CD4-positive, alpha-beta T cell treated with Interferon alpha-2 for 1 hour (primary cell): ENCODE results near the gene RERE.
"Not testable (repeated sequence)": the region's sequence is repeated elsewhere in the genome, so short reads cannot be mapped to it uniquely, and the experiment has no call there.

Experiments
- DNase-seq, 2 donors: peaks; one replicate each; pipeline ENCODE4 v3.0.0-alpha.2; 2020 to 2022

The RERE gene

DNA sequence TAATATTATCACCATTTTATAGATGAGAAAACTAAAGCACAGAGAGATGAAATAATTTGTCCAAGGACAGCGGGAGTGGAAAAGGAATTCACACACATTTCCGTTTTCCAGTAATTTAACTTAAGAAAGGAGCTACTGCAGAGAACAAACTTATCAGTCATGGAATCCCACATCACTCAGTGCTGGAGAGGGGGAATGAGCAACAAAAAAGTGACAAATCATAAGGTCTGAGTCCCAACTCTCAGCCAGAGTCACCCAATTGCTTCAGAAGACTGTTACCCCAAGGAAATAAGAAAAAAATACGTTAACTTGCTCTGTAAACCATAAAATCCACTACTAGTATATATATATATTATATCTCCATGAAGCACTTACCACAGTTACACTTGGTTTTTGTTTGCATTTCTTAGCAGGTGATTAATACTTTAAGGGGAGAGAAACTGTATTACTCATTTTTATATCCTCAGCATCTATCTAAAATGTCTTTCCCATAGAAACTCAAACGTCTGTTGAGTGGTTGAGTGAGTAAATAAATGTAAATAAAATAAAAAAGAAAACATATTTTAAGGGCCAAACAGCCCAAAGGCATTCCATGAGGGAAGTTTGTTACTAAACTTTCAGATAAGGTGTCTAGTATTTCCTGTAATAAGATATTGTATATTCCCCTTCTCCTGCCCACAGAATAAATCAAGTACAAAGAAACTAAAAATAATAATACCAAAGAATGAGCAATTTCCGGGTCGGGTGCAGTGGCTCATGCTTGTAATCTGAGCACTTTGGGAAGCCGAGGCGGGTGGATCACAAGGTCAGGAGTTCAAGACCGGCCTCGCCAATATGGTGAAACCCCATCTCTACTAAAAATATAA lies 422.8 kb downstream of the RERE start:
- peak; percentile 4 to 34 for DNase-seq

DNA sequence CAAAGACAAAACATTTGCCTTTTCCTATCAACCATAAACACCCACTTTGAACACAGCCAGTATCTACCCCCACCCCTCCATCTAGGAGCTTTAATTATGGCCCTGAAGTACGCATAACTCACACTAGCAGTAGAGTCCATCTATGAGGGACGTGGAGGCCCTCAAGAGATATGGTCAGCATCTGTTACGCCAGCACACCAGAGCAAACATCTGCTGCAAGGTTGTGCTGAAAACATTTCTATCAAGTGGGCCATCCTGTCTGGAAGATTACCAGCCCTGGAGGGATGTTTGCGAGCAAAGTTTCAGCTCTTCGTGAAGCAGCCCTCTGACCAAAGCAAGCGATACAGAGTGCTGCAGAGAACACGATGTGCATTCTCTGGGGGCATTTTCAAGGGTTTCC lies 424.9 kb downstream of the RERE start:
- DNase-seq = no peak

DNA sequence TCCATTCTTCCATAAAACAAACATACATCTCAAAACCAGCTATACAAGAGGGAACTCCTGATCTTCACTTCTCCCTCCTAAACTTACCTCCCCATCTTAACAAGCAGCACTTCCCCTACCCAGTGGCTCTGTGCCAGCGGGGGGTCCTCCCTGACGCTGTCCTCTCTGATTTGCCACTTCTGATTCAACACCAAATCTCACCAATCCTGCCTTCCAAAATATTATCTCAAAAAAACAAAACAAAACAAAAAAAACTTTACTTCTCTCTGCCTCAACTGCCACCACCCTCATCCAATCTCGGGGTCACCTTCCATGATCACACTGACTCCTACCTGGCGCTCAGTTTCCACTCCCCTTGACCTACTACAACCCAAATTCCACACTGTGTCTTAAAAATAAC lies 426.7 kb downstream of the RERE start:
- DNase-seq = no peak

DNA sequence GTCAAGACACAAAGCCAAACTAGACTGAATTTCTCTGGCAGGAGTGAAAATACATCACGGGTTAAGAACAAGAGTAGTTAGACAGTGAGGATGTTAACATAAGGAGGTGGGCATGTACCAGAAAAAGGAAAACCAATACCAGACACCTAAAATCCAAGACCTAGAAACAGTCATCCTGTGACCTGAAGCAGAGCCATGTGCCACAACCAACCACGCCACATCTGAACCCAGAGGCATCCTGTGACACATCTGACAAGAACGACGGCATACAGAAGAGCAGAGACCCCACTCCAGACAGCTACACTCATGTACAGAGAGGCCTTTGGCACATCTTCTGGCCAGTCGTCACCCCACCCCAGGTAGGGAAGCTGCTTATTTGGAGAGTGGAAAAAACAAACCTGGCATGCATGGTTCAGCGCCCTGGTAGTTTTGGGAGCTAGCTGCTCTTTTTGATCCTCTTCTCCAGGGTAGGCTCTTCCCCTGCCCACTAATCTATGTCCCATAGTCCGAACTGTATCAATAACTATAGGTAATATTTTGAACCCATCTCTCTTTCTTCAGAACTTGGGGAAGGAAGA lies 427.4 kb downstream of the RERE start:
- no peak for DNase-seq

DNA sequence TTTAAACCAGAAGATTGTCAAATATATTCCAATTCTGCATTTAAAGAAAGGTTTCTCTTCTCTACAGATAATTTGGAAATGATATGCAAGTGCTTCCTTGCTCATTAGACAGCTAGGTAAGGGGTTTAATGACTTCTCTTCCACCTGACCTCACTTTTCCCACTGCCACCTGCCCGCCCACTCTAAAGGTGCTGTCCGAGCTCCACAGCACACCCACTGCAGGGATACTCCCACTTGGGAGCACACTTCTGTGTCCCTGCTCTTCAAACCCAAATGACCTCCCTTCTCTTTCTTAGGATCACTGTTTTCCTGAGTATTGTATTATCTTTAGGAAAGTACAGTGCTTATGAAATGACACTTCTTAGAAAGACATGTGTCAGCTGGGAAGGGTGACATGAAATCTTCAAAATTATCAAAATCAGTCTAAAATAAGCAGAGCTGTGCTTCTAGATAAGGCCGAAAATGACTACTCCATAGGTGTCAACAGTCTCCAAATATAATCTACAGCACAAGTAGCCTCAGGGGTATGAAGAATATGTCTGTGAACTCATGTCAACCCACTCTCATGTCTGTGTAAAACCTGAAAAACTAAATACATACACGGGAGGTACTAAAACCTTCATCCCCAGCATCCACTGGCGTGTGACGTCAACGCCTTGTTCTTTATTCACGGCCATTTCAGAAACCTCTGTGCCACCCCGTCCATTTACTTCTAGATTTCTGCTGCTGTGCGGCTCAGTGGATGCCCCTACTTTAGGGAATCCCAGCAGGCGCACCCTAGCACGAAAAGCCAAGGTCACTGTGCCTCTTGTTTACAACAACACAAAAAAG lies 428.5 kb downstream of the RERE start:
- DNase-seq = no peak

DNA sequence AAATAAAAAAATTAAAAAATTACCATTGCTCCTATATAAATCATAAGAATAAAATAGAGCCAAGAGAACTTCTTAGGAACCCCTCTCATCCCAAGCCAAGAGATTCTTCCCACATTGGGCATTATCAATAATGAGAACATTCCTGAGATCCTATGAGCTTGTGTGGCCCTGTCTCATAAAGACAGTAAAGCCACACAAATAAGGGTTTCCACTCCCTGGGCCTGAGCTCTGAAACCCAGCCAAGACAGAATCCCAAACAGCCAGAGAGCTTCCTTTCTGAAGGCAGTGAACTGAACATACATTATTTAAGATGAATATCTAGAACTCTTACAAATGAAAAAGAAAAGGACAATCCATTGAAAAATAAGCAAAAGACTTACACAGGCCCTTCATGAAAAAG lies 431.2 kb downstream of the RERE start:
- DNase-seq = no peak

DNA sequence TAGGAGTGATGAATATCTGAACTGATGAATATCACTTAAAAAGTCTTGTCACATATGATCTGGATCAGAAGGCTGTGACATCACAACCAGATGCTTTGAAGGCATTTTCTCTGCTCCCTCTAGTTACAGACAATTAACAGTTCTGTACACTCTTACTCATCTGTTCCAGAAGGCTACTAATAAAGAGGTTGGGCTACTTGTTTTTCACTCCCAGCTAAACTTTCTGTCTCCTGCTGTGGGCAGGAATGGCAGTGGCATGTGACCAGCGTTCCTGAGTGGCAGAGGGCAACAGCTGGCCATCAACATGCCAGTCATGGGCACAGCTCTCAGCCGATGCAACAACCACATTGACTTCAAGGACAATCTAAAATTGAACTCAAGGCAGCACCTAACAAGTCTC lies 432.9 kb downstream of the RERE start:
- DNase-seq = no peak

DNA sequence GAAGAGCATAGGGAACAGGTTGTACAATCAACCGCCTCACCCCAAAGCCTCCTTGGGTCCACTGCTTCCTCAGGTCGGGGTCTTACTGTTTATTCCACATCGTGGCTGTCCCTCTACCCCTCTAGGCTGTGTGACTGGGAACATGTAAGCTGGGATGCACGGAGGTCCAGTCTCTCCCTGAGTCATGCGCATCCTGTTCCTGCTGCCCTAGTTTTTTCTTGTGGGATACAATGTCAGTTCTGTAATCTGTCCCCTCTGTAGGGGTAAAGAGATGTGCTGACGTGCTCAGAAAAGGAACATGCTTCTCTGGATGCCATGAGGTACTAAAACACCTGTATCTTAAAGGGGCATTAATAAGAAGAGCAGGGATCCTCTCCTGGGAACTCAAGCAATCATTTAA lies 433.4 kb downstream of the RERE start:
- no peak for DNase-seq

DNA sequence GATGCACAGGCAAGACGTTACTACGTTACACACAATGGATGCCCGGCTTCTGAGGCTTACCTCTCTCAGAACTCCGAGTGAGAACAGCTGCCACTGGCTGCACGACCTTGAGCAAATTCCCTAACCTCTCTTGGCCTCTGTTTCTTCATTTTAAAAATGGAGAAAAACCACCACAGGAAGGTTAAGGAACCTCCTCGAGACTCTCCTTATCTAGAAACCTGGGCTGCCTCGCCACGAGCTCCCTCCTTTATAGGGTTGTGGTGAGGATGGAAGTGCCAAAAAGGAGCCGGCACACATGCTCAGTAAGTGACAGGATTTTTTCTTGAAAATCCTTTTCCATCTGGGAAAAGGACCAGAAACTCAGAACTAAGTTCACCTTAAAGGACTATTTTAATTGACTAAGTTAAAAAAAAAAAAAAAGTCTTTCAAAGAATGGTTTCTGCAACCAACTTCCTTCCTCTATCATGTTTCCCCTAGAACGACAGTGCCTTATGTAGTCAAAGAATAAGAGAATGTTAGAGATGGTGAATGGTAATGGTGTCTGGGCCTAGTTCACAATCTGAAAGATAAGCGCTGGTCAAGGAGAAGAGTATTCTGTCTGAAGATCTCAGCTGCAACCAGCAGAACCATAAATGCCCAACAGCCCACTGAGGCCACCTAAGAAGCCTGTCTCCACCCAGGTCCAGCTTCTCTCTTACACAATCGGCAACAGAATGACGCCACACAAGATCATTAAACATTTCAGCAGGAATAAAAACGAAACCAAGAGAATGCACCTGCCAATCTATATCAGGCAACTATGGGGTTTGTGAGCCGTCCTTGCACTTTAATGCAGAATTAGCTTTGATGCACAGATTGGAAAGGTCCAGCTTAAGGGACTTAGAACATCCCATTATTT lies 434.6 kb downstream of the RERE start:
- DNase-seq = peak in 1 of 2 donors; percentile 22

DNA sequence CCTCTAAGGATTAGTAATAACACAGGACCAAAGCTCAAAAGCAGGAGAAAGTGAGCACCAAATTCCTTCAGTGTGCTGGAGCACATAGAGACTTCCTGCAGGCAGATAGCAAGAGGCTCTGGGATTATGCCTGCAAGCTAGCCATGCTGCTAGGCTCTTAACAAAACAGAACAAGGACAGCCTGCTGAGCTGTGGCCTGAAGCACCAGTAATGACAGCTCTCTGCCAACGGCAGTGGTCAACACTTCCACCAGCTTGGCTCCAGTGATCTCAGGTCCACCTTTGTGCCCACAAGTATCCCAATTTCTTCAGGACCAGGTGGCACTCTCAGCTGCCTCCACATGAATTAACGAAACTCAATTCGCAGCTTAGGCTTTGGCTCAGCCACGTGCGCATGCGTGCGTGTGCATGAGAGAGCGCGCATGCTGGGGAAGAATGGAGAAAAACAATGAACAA lies 435.4 kb downstream of the RERE start:
- DNase-seq = no peak

DNA sequence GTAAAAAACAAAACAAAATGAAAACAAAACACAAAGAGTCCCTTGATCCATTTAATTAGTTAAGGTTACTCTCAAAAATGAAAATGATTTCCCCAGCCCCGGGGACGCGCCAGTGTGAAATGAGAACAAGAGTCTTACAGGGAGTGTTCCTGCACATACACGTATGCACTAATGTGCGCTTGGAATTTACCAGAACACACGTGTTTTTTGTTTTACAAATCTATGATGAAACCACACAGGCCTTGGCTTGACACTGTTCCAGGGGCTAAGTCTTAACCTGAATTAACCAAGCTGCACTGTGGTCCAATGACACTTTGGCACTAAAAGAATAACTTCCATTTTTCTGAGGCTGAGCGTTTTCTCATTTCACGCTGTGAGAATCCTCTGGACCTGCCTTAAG lies 435.8 kb downstream of the RERE start:
- DNase-seq = no peak

DNA sequence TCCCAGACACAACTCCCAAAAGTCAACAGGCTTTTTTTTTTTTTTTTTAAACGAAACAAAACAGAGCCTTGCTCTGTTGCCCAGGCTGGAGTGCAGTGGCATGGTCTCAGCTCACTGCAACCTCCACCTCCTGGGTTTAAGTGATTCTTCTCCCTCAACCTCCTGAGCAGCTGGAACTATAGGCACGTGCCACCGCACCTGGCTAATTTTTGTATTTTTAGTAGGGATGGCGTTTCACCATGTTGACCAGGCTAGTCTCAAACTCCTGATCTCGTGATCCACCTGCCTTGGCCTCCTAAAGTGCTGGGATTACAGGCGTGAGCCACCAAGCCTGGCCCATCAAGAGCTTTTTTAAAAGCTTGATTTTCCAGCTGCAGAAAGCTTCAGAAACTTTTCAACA lies 437.1 kb downstream of the RERE start:
- DNase-seq = not testable (repeated sequence)

DNA sequence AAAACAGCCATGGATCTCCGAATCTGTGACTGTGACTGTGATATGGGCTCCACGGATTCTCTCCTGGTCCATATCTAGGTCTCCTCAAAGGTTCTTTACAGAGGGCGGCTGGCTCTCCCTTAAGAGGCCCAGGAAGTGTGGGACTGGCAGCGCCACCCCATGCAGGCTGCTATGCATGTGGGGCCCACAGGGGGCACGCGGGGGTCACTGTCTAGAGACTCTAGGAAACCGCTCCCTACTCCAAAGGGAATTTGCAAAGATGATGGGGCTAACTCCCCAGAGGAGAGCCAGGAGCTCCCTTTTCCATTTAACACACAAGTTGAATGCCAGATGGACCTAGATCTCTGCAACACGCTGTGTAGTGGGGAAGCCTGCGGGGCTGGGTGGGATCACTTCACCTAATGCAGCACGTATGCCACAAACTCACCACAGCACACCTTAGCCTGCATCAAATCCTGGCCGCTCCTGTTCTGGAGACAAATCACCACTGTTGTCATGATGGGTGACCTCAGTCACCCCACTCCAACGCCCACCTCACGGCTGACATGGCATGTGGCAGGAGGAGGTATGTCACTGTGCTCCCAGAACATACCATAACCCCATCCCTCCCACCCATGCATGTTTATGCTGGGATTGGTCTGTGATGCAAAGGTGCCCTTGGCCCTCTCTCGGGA lies 437.8 kb downstream of the RERE start:
- no peak for DNase-seq

DNA sequence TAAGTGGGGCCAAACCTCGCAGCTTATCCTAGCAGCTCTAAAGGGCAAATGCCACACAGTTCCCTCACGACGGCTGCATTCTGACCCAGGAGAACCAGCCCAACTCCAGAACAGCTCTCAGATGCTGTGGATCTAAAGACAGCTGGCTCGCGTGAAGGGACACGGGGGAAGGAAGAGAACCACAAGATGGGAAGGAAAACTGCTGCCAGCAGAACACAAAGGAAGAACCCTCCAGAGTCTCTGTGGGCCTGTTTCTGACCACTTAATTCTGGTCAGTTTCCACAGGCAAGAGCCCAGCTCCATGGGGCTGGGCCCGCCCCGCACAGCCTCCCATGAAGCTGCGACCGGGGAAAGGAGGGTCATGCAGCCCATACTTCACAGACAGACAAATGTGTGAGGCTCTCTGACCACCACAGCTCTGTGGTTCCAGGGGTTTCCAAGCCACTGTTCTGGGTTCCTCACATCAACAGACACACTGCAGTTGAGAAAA lies 438.4 kb downstream of the RERE start:
- DNase-seq = no peak

DNA sequence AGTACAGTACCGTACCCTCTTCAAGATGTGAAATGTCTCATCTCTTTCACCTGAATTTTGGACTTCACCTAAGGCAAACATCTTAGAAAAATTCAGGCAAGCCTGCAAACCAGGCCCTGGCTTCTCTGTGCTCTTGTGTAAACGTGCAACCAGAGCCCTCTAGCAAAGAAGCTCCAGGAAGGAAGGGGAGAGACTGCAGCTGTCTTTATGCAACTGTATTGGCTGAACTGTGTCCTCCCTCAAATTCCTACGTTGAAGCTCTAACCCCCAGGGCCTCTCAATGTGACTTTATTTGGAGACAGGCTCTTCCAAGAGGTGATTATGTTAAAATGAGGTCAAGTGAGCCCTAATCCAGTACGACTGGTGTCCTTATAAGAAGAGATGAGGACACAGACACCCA lies 439.3 kb downstream of the RERE start:
- no peak for DNase-seq

DNA sequence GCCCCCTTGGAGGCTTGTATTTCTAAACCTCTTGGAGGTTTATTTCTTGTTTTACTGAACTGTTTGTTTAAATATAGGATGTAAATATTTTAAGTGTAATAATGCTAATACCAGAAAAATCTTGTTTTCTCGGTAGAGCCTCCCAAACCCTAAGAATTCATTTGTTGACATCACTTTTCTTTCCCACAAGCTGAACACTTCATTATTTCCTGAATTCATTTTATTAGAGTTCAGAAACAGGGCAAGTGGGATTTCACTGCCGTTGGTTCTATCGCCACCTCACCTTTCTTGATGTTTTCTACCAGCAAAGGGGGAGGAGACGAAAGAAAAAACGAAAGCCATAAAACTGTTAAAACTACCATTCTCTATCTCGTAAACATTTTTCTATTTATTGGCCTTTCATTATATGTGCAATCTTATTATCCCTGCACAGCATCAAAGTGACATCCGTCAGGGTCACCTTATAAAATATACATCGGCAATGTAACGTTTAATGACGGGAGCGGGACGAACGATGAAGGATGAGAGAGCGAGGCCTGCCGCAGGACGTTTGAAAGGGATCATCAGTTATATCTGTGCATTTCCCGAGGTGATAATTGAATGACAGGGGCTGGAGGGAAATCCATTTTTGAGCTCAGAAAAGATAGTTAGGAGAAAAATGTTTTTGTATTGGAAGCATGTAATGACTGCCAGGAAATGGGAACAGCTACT lies 440.0 kb downstream of the RERE start:
- DNase-seq = no peak

DNA sequence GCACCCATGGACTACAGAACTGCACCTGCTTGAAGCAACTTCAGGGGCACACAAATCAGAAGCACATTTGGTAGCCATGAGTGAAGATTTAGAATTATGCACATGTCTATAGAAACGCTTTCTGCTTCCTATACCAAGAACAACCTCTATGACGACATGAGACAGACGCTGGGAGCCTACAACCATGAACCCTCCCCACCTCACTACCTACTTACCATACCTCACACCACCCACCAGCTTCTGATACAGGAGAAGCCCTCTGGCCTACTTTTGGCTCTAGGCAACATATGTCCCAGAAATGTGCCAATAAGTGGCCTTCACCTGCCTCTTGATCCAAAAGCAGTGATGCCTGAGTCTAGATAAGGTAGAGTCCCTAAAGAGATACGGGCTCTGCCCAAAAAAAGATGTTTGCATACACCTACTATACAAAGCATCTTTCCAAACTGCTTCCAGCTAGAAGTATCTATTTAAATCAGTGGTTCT lies 441.0 kb downstream of the RERE start:
- no peak for DNase-seq

DNA sequence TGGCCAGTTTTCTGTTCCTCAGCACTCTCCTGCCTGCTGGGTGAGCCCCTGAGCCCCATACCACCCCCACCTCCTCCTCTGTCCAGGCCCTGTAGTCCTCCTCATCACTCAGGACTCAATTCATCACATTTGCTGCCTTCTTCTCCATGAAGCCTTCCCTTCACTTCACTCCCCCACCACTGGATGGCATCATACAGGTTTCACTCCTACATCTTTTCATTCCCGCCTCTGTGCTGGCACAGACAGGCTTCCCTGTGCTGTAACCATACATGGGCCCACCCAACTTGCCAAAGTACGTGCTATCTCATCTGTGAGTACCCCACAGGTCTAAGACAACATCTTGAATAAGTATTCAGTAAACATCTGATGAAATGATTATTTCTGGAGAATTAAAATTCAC lies 442.6 kb downstream of the RERE start:
- peak in 1 of 2 donors; percentile 30 for DNase-seq

DNA sequence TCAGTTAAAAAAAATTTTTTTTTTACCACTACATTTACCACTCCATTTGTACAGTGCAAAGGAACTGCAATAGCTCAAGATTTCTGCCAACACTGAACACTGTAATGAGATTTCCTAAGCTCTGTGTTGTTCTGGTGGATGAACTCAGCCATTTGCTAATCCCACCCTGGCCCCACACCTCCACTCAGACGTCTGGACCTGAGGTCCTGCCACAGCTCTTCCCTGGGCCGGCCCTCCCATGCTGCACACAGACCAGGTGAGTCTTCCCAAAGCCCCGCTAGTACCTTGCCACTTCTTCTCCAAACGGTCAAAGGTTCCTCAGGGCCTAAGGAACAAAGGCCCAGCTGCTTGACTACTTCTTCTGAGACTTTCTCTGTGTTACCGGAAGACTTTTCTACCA lies 443.1 kb downstream of the RERE start:
- DNase-seq = no peak

DNA sequence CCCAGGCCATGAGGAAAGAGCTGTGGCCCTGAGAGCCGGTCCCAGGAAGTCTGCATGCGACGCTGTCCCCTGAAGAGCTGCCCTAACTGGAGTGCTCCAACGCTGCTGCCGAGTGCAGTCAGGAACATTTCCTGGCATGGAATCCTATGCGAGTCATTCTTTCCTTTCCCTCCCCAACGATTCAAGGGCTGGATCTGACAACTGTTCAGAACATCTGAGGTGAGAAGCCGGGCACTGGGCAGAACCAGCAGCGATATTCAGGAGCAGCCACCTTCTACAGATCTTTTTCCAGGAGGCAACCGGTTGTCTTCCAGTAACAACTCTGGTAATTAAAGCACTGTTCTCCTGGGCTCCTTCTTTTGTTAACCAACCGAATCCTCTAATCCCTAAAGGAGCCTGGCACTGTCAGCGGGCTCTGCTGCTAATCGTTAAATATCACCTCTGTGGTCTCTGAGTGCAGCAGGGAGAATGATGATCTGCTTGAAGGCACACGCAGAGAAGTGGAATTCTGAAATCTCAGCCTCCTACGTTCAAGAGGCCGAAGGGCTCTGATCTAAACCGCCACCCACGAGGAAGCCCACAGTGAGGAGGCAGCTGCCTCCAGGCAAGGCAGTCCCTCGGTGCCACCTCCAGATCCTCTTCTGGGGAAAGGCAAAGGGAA lies 443.7 kb downstream of the RERE start:
- DNase-seq = no peak
